HG02588 (cell line): Measurements from ENCODE around the gene FOXK2.

Experiments used
- ATAC-seq: cut with Tn5 transposase; IDR thresholded peaks from one replicate; pipeline ENCODE4 v1.9.1; 2021; ENCODE audit warnings: mild to moderate bottlenecking, moderate library complexity; ENCODE audit not compliant: unreplicated experiment

Gene FOXK2

DNA sequence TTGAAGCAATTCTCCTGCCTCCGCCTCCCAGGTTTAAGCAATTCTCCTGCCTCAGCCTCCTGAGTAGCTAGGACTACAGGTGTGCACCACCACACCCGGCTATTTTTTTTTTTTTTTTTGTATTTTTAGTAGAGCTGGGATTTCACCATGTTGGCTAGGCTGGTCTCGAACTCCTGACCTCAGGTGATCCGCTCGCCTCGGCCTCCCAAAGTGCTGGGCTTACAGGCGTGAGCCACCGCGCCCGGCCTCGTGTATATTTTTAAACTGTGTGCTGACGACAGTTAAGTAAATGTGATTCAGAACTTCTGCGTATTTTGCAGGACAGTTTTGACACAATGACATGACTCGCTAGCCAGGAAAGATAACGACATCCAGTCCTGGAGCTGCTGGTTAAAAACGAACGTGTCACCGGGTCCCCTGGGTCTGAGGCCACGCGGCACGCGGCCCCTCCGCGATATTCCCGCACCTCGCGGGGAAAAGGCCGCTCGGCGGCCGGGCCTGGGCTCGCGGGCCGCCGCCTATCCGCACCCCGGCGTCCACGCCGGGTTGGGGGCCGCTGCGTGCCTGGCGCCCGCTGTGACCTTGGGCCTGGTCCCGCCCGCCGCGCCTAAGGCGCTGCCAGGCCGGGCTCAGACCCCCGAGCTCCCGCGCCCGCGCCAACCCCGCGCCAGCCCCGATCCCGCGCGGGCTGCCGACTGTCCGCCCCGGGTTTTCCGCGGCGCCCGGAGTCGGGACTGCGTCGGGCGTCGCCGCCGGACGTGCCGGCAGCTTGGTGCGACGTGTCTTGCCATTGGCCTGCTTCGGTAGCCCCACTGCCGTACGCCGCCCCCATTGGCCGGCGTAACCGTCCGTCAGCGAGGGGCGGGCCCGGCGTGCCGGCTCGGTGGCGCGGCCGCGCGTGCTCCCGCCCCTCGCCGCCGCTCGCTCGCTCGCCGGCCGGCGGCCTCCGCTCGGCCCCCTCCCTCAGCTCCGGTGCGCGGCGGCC is at the start of gene FOXK2:
FOXK2 (plus strand) TSS at position 907 of the 985 bp plus-strand sequence. CDS start 157 bp downstream, outside the sequence.
- peak; percentile 87 for ATAC-seq

DNA sequence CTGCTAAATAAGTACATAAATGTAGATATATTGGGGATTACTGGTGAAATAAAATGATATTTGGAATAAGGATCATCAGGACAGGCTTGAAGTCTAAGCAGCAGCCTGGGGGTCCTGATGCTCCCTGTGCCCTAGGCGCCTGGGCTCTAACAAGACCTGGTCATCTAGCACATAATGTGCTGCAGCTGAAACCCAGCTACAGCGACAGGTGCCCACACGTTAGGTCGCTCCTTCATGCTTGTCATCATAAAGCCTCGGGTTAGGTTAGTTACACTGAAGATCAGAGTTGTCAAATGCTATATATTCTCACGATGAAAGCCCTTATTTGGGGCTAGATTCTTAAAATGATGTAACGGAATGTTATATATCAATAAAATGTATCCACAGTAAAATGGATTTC is 49.5 kb upstream of the FOXK2 start:
- ATAC-seq: no peak

- ATAC-seq: no peak
Measured at GRCh38 chr17:82474223-82475010, 45.1 kb upstream of the FOXK2 start.

DNA sequence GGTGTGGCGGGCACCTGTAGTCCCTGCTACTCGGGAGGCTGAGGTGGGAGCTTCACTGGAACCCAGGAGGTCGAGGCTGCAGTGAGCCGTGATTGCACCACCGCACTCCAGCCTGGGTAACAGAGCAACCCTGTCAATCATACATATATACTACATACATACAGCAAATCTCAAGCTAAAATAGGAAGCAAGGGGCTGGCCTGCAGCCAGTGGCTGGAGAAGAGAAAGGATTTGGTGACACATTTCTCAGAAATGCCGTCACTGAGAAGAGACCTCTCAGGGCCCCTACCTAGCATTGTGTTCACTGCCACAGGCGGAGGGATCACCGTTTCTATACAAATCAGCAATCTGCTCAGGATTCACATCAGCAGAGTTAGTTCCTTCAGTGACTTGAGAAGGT is 44.1 kb upstream of the FOXK2 start:
- no peak for ATAC-seq

DNA sequence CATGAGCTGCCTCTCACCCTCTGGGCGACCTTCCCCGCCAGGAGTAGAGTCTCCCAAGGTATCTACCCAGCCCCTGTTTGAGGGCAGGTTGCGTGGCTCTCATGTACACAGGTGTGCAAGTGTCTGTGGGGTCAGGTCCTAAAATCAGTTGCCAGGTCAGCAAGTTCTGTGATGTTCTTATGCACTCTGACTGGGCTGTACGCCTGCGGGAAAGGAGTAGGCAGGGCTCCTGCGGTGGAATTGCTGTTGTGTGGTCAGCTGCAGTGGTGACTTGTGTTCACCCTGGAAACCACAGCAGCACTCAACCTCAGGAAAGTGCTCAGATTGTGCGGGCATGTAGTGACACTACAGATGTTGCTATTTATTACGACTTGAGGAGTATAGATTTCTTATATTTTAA is 41.6 kb upstream of the FOXK2 start:
- ATAC-seq: no peak

DNA sequence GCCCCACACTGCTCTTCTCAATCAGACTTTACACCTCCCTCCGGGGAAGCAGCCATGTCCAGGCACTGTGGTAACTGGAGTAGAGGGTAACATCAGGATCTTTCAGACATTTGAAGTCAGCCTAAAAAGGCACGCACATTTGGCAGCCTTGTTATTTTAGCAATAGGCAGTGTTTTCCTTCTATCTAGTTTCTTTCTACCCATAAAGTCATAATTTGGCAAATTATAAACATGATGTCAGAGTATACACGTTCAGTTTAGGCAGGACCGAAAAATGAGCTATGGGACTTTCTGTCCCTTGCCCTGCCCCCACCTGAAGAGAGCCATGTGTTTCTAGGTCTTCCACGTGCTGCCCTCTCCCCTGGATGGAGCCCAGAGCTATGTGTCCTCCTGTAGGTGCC is 39.9 kb upstream of the FOXK2 start:
- ATAC-seq: no peak

DNA sequence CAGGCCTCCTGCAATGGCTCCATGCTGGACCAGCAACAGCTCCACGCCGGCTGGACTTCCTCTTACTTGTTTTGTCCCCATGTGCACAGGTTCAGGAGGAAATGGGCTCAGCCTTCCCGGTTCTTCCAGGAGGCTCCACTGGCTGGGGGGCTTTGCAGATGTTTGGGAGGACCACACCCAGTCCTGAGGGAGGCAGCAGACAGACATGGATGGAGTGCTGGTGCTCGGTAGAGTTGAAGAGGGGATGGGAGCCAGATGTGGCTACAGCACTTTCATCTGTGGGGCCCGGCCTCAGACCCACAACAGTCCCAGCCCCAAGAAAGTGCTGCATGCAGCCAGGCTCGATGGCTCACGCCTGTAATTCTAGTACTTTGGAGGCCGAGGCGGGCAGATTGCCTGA is 39.2 kb upstream of the FOXK2 start:
- ATAC-seq: no peak

DNA sequence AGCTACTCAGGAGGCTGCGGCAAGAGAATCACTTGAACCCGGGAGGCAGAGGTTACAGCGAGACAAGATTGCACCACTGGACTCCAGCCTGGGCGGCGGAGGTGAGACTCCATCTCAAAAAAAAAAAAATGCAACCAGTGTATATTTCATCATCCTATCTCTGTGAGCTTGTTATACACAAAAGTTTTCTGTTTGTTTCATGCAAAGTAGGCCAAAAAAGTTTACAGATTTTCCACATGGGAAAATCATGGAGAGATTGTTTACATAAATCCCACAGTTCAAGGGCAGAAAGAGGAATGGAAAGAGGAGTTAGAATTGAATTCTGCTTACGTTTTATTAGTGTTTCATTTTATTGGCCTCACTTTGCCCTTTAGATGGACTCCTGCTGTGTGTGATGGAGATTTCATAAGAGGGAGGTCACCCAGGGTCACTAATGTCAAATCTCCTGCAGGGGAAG is 36.3 kb upstream of the FOXK2 start:
- ATAC-seq: no peak

GRCh38 chr17:82483836-82484235 is 35.7 kb upstream of the FOXK2 start:
- ATAC-seq: no peak

GRCh38 chr17:82486231-82487094 is 33.1 kb upstream of the FOXK2 start:
- no peak for ATAC-seq

DNA sequence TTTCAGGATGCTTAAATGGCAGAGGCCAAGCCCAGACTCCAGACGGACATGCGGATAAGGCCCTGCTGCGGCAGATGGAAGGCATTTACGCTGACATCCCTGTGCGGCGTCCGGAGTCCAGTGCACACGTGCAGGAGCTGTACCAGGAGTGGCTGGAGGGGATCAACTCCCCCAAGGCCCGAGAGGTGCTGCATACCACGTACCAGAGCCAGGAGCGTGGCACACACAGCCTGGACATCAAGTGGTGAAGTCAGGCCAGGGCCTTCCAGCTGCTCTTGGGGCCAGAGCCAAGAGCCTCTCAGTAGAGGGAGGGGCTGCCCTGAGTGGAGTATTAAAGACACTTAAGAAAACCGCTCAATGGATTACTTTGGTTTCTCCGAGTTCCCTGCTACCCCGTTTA is 31.6 kb upstream of the FOXK2 start:
- ATAC-seq: no peak

GRCh38 chr17:82489117-82489516 is 30.4 kb upstream of the FOXK2 start:
- ATAC-seq: no peak

DNA sequence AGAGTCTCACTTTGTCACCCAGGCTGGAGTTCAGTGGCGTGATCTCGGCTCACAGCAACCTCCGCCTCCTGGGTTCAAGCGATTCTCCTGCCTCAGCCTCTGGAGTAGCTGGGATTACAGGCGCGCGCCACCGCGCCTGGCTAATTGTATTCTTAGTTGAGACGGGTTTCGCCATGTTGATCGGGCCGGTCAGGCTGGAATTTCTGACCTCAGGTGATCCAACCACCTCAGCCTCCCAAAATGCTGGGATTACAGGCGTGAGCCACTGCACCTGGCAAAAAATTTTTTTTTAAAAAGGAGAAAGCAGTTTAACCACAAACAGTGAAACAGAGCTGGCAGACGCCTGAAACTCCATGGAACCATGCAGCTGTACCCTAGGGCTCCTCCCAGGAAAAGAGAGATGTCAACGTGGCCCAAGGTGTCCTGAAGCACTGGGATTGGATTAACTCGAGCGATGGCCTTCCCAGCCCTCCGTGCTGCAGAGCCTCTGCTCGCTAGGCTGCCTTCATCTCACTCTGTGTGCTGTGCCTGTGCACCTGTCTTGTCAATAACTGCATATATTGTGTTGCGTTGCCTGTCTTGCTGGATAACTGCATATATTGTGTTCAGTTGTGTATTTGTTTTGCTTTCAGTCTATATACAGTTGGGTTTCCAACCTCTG is 29.6 kb upstream of the FOXK2 start:
- no peak for ATAC-seq

DNA sequence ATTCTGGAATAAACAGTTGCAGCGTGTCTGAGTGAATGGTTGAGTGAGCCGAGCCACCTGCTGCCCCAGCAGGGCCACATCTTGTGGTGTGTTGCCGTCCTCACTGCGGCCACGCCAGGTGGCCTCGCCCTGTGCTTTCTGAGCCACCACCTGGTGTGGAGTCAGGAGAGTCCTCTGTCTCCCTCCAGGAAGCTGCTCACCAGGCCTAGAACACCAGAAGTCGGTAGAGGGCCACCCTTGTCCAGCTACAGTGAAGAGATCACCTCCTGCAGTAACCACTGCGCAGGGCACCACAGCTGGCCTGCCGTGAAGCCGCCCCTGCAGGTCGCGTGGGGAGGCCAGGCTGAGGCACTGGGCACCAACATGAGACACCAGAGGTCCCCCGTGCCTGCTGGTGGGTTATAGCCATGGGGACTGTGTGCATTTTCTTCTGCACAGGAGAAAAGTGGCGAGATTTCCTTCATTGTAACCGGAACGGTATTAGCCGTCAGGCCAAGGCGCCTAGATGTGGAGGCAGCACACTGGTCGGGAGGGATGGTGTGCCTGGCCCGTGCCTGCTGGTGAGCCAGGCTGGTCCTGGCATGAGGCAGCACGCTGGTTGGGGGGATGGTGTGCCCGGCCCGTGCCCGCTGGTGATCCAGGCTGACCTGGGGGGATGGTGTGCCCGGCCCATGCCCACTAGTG is 28.9 kb upstream of the FOXK2 start:
- no peak for ATAC-seq

GRCh38 chr17:82491196-82491530 is 28.4 kb upstream of the FOXK2 start:
- ATAC-seq: no peak

DNA sequence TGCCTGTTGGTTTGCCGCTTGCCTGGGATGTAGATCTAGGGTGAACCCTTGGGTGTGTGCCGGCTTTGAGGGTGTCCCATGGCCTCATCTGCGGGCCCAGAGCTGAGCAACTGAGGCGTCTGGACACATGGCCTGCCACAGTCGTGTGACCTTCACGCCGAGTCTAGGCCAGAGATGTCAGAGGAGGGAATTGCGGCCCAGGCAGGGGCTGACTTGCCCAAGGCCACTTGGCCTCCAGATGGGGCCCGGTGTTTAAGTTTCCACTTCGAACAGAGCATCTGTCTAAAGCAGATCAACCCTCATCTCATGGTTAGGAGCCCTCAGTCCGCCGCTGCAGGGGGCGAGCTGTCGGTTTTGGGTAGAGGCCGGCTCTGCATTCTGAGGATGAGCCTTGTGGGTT is 28.0 kb upstream of the FOXK2 start:
- no peak for ATAC-seq

- ATAC-seq: no peak
Measured at GRCh38 chr17:82492643-82493225, 26.8 kb upstream of the FOXK2 start.

GRCh38 chr17:82493226-82493781 is 26.2 kb upstream of the FOXK2 start:
- no peak for ATAC-seq
